Mucosa of descending colon (tissue), 3 donors: ENCODE results near the gene LYST. TPM values are rescaled to one million over a fixed set of nuclear protein-coding genes. Genes with fewer than 3 reads are reported as not detected.

ENCODE experiments used
- ATAC-seq: fragments of 200-7000 bp; cut with Tn5 transposase; one replicate; pipeline ENCODE4 v1.9.1; 2020; ENCODE audit warnings: mild to moderate bottlenecking, moderate library complexity
- DNase-seq, 3 donors: peaks; one replicate each; pipeline ENCODE4 v3.0.0-alpha.2; 2020
- H3K36me3 ChIP-seq: fragments of 200-600 bp; one replicate; pipeline ENCODE4 v1.8.0; 2021; ENCODE audit warnings: low read depth, mild to moderate bottlenecking
- H3K4me1 ChIP-seq: fragments of 200-600 bp; one replicate; pipeline ENCODE4 v1.8.0; 2021; ENCODE audit warnings: low read depth, mild to moderate bottlenecking
- H3K4me3 ChIP-seq: fragments of 200-600 bp; one replicate; pipeline ENCODE4 v1.8.0; 2021; ENCODE audit warnings: mild to moderate bottlenecking
- H3K9me3 ChIP-seq: fragments of 200-600 bp; one replicate; pipeline ENCODE4 v1.8.0; 2021; ENCODE audit warnings: mild to moderate bottlenecking
- intact Hi-C, 2 donors: fragments of 100-400 bp; cut with DNase I in 1 of 2; cut with micrococcal nuclease in 1 of 2; formaldehyde crosslinking; loops; one replicate each; pipeline versions ENCODE4 v1.11.0 to v1.11.1; 2022; cut with DNase I, micrococcal nuclease
- total RNA-seq, 3 donors: library from RNA; stranded (reverse); fragmentation: NEBNext Ultra II Directional in 2 of 3; extraction: Animal tissue kit (Norgen Biotek cat#: 25700) in 2 of 3; gene quantifications; one replicate each; pipeline versions ENCODE4 v1.2.1 to v1.2.4, GENCODE V29; 2021 to 2023
- TF ChIP-seq, protein P1 (sequence below): fragments of 200-600 bp; IDR thresholded peaks from one replicate; pipeline ENCODE4 v1.8.0; 2022; ENCODE audit warnings: antibody characterized with exemption, mild to moderate bottlenecking
- donor health status: DM: no; HTN: no; CAD: no; lungs with moderate emphysema.
- donor health status: DM: no; HTN: no; CAD: no.
- donor health status: DM: no; HTN: yes; CAD: no.

Gene LYST
- total RNA-seq, 3 donors from 2014 or later, result 24.0 to 32.3 (median 26.7) TPM

- Histone ChIP-seq H3K36me3 (no peaks in the 10 kb centered on the region), H3K4me3 (no peak overlapping the region), H3K4me1 (no peaks in the 10 kb centered on the region), H3K9me3 (no peaks in the 10 kb centered on the region)
- no peak for DNase-seq
- TF ChIP-seq, protein P1, sequence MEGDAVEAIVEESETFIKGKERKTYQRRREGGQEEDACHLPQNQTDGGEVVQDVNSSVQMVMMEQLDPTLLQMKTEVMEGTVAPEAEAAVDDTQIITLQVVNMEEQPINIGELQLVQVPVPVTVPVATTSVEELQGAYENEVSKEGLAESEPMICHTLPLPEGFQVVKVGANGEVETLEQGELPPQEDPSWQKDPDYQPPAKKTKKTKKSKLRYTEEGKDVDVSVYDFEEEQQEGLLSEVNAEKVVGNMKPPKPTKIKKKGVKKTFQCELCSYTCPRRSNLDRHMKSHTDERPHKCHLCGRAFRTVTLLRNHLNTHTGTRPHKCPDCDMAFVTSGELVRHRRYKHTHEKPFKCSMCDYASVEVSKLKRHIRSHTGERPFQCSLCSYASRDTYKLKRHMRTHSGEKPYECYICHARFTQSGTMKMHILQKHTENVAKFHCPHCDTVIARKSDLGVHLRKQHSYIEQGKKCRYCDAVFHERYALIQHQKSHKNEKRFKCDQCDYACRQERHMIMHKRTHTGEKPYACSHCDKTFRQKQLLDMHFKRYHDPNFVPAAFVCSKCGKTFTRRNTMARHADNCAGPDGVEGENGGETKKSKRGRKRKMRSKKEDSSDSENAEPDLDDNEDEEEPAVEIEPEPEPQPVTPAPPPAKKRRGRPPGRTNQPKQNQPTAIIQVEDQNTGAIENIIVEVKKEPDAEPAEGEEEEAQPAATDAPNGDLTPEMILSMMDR, result no peak
- no peak for ATAC-seq
- intact Hi-C loops, result no loop called here
Measured at GRCh38 chr1:235734335-235734734, 132.4 kb downstream of the LYST start.

GRCh38 chr1:235730007-235730406 lies 136.7 kb downstream of the LYST start:
- no peak overlapping the region for H3K4me3 ChIP-seq
- ATAC-seq, result no peak
- TF ChIP-seq, protein P1, result no peak
- no peaks in the 10 kb centered on the region for H3K9me3 ChIP-seq
- no peak for DNase-seq
- H3K36me3 ChIP-seq, result no peaks in the 10 kb centered on the region
- no peaks in the 10 kb centered on the region for H3K4me1 ChIP-seq
- intact Hi-C loops, result no loop called here

- no peaks in the 10 kb centered on the region for H3K9me3 ChIP-seq
- H3K4me1 ChIP-seq, result no peaks in the 10 kb centered on the region
- TF ChIP-seq, protein P1, result no peak
- H3K36me3 ChIP-seq, result no peaks in the 10 kb centered on the region
- ATAC-seq (no peak), DNase-seq (no peak)
- intact Hi-C loops, result no loop called here
- no peak overlapping the region for H3K4me3 ChIP-seq
Measured at GRCh38 chr1:235726557-235726956, 140.1 kb downstream of the LYST start.

- Histone ChIP-seq H3K4me3 (no peak overlapping the region), H3K4me1 (no peaks in the 10 kb centered on the region), H3K9me3 (no peaks in the 10 kb centered on the region), H3K36me3 (no peaks in the 10 kb centered on the region)
- DNase-seq, result no peak
- TF ChIP-seq, protein P1, result no peak
- no peak for ATAC-seq
- intact Hi-C loops, result no loop called here
Measured at GRCh38 chr1:235725434-235725833, 141.3 kb downstream of the LYST start.

DNA sequence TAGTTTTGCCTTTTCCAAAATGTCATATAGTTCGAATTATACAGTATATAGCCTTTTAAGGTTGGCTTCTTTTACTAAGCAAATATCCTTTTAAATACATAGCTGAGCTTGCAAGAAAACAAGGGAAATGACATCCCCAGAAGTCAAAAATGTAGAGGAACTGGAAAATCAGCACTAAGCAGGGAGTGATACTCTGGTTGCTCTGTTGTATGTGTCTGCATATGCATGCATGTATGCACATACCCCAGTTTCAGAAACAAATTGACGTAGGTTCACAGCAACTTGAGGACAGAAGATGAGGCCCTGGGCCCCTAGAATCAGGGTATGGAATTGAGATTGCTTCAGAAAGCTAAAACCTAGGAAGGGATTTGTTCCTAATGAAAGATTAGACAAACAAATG lies 142.0 kb downstream of the LYST start:
- Histone ChIP-seq H3K9me3 (no peaks in the 10 kb centered on the region), H3K4me1 (no peaks in the 10 kb centered on the region), H3K4me3 (no peak overlapping the region), H3K36me3 (no peaks in the 10 kb centered on the region)
- TF ChIP-seq, protein P1, result no peak
- no peak for ATAC-seq
- intact Hi-C loops, result no loop called here
- no peak for DNase-seq

DNA sequence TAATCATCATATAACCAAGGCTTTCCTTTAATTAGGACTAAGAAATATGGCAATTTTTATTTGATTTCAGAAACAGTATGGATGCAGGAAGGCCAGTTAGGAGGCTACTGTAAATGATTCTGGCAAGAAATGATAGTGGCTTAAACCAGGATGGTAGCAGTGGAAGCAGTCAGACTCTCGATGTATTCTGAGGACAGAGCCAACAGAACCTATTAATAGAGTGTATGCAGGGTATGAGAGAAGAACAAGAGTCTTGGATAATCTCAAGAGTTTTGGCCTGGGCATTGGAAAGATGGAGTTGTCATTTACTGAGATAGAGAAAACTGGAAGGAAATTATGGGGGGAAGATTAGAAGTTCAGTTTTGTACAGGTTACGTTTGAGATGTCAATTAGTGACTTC lies 143.8 kb downstream of the LYST start:
- DNase-seq, result no peak
- Histone ChIP-seq H3K4me1 (no peaks in the 10 kb centered on the region), H3K9me3 (no peaks in the 10 kb centered on the region), H3K36me3 (no peaks in the 10 kb centered on the region), H3K4me3 (no peak overlapping the region)
- TF ChIP-seq, protein P1, result no peak
- intact Hi-C loops, result no loop called here
- no peak for ATAC-seq
